Gastrocnemius medialis (tissue), 4 donors: Measurements from ENCODE around the gene KRT77. TPM values are rescaled to one million over a fixed set of nuclear protein-coding genes. Genes with fewer than 3 reads are reported as not detected.

ENCODE experiments used
- ATAC-seq, 2 donors: fragments of 150-250 bp; one replicate each; pipeline ENCODE4 v1.9.1; 2016
- DNase-seq, 2 donors: peaks; one replicate each; pipeline ENCODE4 v3.0.0-alpha.2; 2019
- H3K27ac ChIP-seq, 4 donors: fragments of 200-600 bp; sonication (generic); 1 replicate in 1 of 4; 2 replicates in 3 of 4; pipeline ENCODE4 v1.5.1; 2016 to 2018; ENCODE audit warnings: mild to moderate bottlenecking in 2 of 4, moderate library complexity in 1 of 4
- H3K27me3 ChIP-seq, 3 donors: fragments of 200-600 bp; sonication (generic) in 2 of 3; 1 replicate in 1 of 3; 2 replicates in 2 of 3; pipeline versions ENCODE4 v1.5.1 to v1.6.0; 2016 to 2019; ENCODE audit warnings: mild to moderate bottlenecking in 1 of 3, moderate library complexity in 1 of 3
- H3K36me3 ChIP-seq, 2 donors: fragments of 200-600 bp; sonication (generic) in 1 of 2; one replicate each; pipeline ENCODE4 v1.5.1; 2017 to 2018
- H3K4me1 ChIP-seq, 2 donors: fragments of 200-600 bp; sonication (generic) in 1 of 2; one replicate each; pipeline ENCODE4 v1.5.1; 2016 to 2017; ENCODE audit warnings: mild to moderate bottlenecking in 2 of 2
- H3K4me3 ChIP-seq, 4 donors: fragments of 200-600 bp; sonication (generic) in 3 of 4; 1 replicate in 1 of 4; 2 replicates in 3 of 4; pipeline ENCODE4 v1.5.1; 2016 to 2019; ENCODE audit warnings: mild to moderate bottlenecking in 2 of 4
- H3K9me3 ChIP-seq, 3 donors: fragments of 200-600 bp; sonication (generic) in 2 of 3; 1 replicate in 1 of 3; 2 replicates in 2 of 3; pipeline ENCODE4 v1.5.1; 2016 to 2019
- CTCF ChIP-seq, 5 experiments: fragments of 450-650 bp in 3 of 5; fragments of 200-600 bp in 2 of 5; sonication (generic) in 2 of 5; IDR thresholded peaks in 4 of 5; conservative IDR thresholded peaks in 1 of 5; 1 replicate in 4 of 5; 2 replicates in 1 of 5; pipeline ENCODE4 v1.5.1; 2016 to 2019; ENCODE audit warnings: antibody characterized with exemption in 5 of 5, mild to moderate bottlenecking in 3 of 5, moderate library complexity in 3 of 5
- POLR2A ChIP-seq, 2 donors: fragments of 450-650 bp; IDR thresholded peaks; one replicate each; pipeline ENCODE4 v1.6.1; 2017; ENCODE audit warnings: antibody characterized with exemption in 2 of 2, mild to moderate bottlenecking in 2 of 2, moderate library complexity in 2 of 2
- in situ Hi-C, 4 donors: fragments of 200-750 bp; cut with MboI; loops; one replicate each; pipeline versions ENCODE4 v1.15.0 to v1.8.0; 2017; ENCODE audit warnings: low sequenced_read_pairs in 4 of 4
- intact Hi-C: fragments of 100-400 bp; cut with DNase I; formaldehyde crosslinking; loops from one replicate; pipeline ENCODE4 v1.15.1; 2023; ENCODE audit warnings: low total_unique reads
- total RNA-seq, 4 donors: library from RNA; depleted of rRNA; stranded (reverse); fragments of >200 nt; gene quantifications; one replicate each; pipeline versions ENCODE4 v1.1.0 to v1.2.3, GENCODE V29; 2016

The KRT77 gene
- total RNA-seq, 4 donors from 2014 or later = not detected

- no peak for ATAC-seq
- no peaks in the 10 kb centered on the region for H3K36me3 ChIP-seq
- TF ChIP-seq POLR2A (IDR thresholded peaks at IDR 0.05) (no peak), CTCF (IDR thresholded peaks at IDR 0.05 in 4 of 5, conservative IDR thresholded peaks at IDR 0.05 in 1 of 5) (no peak)
- no peaks in the 10 kb centered on the region for H3K4me1 ChIP-seq
- no peak overlapping the region for H3K27ac ChIP-seq
- no peak for DNase-seq
- no peaks in the 10 kb centered on the region for H3K9me3 ChIP-seq
- intact Hi-C loops (no loop called here), in situ Hi-C loops (no loop called here)
- H3K4me3 ChIP-seq = no peak overlapping the region
- peaks cover 0 to 5% (median 4%) of the 10 kb centered on the region in 3 donors for H3K27me3 ChIP-seq
Observed at GRCh38 chr12:52647601-52648000, 55.7 kb downstream of the KRT77 start.

- intact Hi-C loops = no loop called here
- Histone ChIP-seq H3K36me3 (no peaks in the 10 kb centered on the region), H3K27ac (no peak overlapping the region), H3K4me1 (no peaks in the 10 kb centered on the region), H3K9me3 (no peaks in the 10 kb centered on the region), H3K4me3 (no peak overlapping the region), H3K27me3 (peaks cover 0 to under 1% (median 0%) of the 10 kb centered on the region in 3 donors)
- TF ChIP-seq CTCF (IDR thresholded peaks at IDR 0.05 in 4 of 5, conservative IDR thresholded peaks at IDR 0.05 in 1 of 5) = no peak
- TF ChIP-seq POLR2A (IDR thresholded peaks at IDR 0.05) = no peak
- in situ Hi-C loops = no loop called here
- no peak for ATAC-seq
- no peak for DNase-seq
Observed at GRCh38 chr12:52646613-52647012, 56.7 kb downstream of the KRT77 start.

- no peaks in the 10 kb centered on the region for H3K9me3 ChIP-seq
- no peak for DNase-seq
- in situ Hi-C loops (no loop called here), intact Hi-C loops (no loop called here)
- H3K4me3 ChIP-seq = no peak overlapping the region
- ATAC-seq = no peak
- H3K27ac ChIP-seq = no peak overlapping the region
- H3K36me3 ChIP-seq = no peaks in the 10 kb centered on the region
- TF ChIP-seq CTCF (IDR thresholded peaks at IDR 0.05 in 4 of 5, conservative IDR thresholded peaks at IDR 0.05 in 1 of 5) (no peak), POLR2A (IDR thresholded peaks at IDR 0.05) (no peak)
- no peaks in the 10 kb centered on the region for H3K4me1 ChIP-seq
- H3K27me3 ChIP-seq = no peaks in the 10 kb centered on the region
Observed at GRCh38 chr12:52645982-52646381, 57.3 kb downstream of the KRT77 start.

- Histone ChIP-seq H3K27me3 (no peaks in the 10 kb centered on the region), H3K36me3 (no peaks in the 10 kb centered on the region), H3K27ac (no peak overlapping the region), H3K9me3 (no peaks in the 10 kb centered on the region), H3K4me1 (no peaks in the 10 kb centered on the region), H3K4me3 (no peak overlapping the region)
- TF ChIP-seq CTCF (IDR thresholded peaks at IDR 0.05 in 4 of 5, conservative IDR thresholded peaks at IDR 0.05 in 1 of 5) (no peak), POLR2A (IDR thresholded peaks at IDR 0.05) (no peak)
- intact Hi-C loops = no loop called here
- DNase-seq (no peak), ATAC-seq (no peak)
- in situ Hi-C loops = no loop called here
Observed at GRCh38 chr12:52645120-52645761, 58.1 kb downstream of the KRT77 start.

GRCh38 chr12:52644078-52644415 lies 59.3 kb downstream of the KRT77 start:
- peaks cover 0 to 6% (median 0%) of the 10 kb centered on the region in 3 donors for H3K27me3 ChIP-seq
- H3K4me1 ChIP-seq = no peaks in the 10 kb centered on the region
- TF ChIP-seq CTCF (IDR thresholded peaks at IDR 0.05 in 4 of 5, conservative IDR thresholded peaks at IDR 0.05 in 1 of 5) = no peak
- TF ChIP-seq POLR2A (IDR thresholded peaks at IDR 0.05) = no peak
- intact Hi-C loops = no loop called here
- no peak for DNase-seq
- H3K27ac ChIP-seq = no peak overlapping the region
- no peaks in the 10 kb centered on the region for H3K36me3 ChIP-seq
- no peak overlapping the region for H3K4me3 ChIP-seq
- no peaks in the 10 kb centered on the region for H3K9me3 ChIP-seq
- in situ Hi-C loops = no loop called here
- no peak for ATAC-seq
